ENCODE data around the gene KRTAP4-12. TPM values are rescaled to one million over a fixed set of nuclear protein-coding genes. Genes with fewer than 3 reads are reported as not detected.
"Not testable (repeated sequence)": the region's sequence is repeated elsewhere in the genome, so short reads cannot be mapped to it uniquely, and the experiment has no call there.

The KRTAP4-12 gene
- total RNA-seq, 1 donor from 2014 or later: not detected

- ATAC-seq (no peak), DNase-seq (ENCODE audit: missing footprints) (no peak)
- intact Hi-C loops (cut with DNase I): no loop called here
Measured at GRCh38 chr17:41133880-41134735, 10.1 kb upstream of the KRTAP4-12 start.

DNA sequence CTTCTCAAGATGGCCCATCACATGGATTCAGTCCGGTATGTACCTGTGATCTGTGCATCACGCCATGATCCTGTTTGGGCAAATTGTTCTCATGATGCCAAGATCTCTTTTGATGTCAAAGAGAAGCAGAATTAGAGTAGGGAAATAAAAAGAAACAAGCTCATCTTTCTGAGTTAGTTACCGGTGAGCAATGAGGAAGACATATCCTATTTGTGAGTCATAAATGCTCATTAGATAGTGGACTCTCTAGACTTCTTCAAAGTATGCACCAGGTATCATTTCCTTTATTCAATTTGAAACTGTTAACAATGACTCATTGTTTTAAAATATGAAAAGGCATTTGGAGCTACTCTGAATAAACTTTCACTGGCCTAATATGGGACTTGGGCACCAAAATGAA is 8.0 kb upstream of the KRTAP4-12 start:
- intact Hi-C loops (cut with DNase I): no loop called here
- ATAC-seq (no peak), DNase-seq (ENCODE audit: missing footprints) (no peak)

GRCh38 chr17:41127371-41127770 is 3.4 kb upstream of the KRTAP4-12 start:
- ATAC-seq (no peak), DNase-seq (ENCODE audit: missing footprints) (no peak)
- intact Hi-C loops (cut with DNase I): no loop called here

GRCh38 chr17:41126412-41126811 is 2.4 kb upstream of the KRTAP4-12 start:
- intact Hi-C loops (cut with DNase I): no loop called here
- ATAC-seq (no peak), DNase-seq (ENCODE audit: missing footprints) (no peak)

GRCh38 chr17:41125064-41125463 is 1.1 kb upstream of the KRTAP4-12 start:
- no peak for DNase-seq (ENCODE audit: missing footprints)
- no peak for ATAC-seq
- intact Hi-C loops (cut with DNase I): no loop called here

- ATAC-seq; DNase-seq (ENCODE audit: missing footprints); intact Hi-C loops (cut with DNase I): not testable (repeated sequence)
Measured at GRCh38 chr17:41123292-41123990, 541 bp downstream of the KRTAP4-12 start.

DNA sequence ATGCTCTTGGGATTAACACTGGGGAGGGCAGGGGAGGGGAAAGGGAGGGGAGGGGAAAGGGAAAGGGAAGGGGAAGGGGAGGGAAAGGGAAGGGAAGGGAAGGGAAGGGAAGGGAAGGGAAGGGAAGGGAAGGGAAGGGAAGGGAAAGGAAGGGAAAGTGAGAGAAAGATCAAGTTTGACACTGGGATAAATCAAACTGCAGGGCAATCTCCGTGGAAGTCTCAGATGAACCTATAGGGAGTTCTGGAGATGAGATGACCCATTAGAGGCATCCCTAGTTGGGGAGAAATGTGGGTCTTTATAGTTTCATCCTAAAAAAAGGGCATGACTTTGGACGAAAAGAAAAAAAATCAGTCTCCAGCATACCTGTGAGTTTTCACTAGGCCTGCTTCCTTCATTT is 2.2 kb downstream of the KRTAP4-12 start:
- intact Hi-C loops (cut with DNase I): no loop called here

GRCh38 chr17:41119696-41120690 is 4.0 kb downstream of the KRTAP4-12 start:
- ATAC-seq; intact Hi-C loops (cut with DNase I); DNase-seq (ENCODE audit: missing footprints): not testable (repeated sequence)

More for the DNA sequence above, 2.2 kb downstream of the KRTAP4-12 start:
- DNase-seq (ENCODE audit: missing footprints): no peak
- ATAC-seq: no peak

GRCh38 chr17:41118721-41119120 is 5.3 kb downstream of the KRTAP4-12 start:
- intact Hi-C loops (cut with DNase I): no loop called here
- ATAC-seq (no peak), DNase-seq (ENCODE audit: missing footprints) (no peak)

DNA sequence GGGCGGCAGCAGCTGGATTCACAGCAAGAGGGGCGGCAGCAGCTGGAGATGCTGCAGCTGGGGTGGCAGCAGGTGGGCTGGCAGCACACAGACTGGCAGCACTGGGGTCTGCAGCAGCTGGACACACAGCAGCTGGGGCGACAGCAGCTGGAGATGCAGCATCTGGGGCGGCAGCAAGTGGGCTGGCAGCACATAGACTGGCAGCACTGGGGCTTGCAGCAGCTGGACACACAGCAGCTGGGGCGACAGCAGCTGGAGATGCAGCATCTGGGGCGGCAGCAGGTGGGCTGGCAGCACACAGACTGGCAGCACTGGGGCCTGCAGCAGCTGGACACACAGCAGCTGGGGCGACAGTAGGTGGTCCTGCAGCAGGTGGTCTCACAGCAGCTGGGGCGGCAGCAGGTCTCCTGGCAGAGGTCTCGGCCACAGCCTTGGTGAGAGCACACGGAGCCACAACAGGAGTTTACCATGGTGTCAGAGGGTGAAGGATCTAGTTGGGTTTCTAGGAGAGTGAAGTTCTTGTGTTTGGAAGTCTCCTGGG is 6.1 kb downstream of the KRTAP4-12 start, which contains the start of gene KRTAP4-11:
Gene KRTAP4-11 (minus strand): TSS at position 528 of the 541 bp plus-strand sequence. CDS start 58 bp downstream, at position 470.
- ATAC-seq; DNase-seq (ENCODE audit: missing footprints); intact Hi-C loops (cut with DNase I): not testable (repeated sequence)

DNA sequence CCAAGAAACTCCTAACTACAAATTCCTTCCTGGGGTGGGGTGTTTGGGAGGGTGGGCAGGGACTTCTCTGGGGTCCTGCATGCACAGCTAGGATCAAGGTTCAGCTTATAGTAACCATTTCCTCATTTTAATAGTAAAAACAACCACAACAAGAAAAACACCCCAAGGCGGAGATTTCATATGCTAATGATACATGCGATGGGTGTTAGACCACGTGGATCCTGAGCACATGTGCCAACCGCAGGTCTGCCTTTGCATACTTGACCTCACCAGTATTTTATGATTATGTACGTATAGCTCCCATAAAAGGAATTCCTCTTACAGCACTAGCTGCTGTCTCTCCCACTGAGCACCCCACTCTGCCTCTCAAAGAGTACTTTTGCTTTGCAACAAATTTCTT is 7.7 kb downstream of the KRTAP4-12 start:
- intact Hi-C loops (cut with DNase I): no loop called here
- ATAC-seq (no peak), DNase-seq (ENCODE audit: missing footprints) (no peak)

DNA sequence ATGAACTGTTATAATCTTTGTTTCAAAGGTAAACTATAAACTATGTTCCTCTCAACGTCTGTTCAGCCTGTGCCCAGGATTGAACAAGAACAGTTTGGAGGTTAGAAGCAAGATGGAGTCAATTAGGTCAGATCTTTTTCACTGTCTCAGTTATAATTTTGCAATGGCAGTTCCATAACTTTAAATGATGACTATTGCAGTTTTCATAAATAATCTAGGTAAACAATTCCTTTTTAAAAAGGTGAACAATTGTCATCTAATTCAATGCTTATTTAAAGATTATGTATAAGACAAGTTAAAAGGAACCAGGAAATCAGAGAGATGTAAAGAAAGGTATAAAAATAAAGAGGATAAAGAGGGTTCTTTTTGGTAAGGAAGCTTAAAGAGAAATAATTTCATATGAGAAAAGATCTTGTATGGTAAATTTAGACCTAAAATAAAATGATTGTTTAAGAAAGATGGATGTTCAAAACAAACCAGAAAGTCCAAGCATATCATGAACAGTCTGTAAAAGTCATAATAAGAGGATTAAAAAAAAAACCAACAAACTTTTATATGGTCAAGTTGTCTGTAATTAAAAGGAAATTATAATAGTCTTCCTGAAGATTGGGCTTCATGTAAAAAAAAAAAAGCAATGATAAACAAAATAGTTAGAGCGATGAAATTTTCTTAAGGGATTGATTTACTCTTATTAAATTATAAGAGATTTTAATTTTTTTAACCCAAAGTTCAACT is 12.7 kb downstream of the KRTAP4-12 start:
- intact Hi-C loops (cut with DNase I): no loop called here
- ATAC-seq (no peak), DNase-seq (ENCODE audit: missing footprints) (no peak)

GRCh38 chr17:41108728-41109386 is 15.1 kb downstream of the KRTAP4-12 start:
- ATAC-seq; intact Hi-C loops (cut with DNase I); DNase-seq (ENCODE audit: missing footprints): not testable (repeated sequence)

GRCh38 chr17:41107941-41108450 is 16.0 kb downstream of the KRTAP4-12 start:
- intact Hi-C loops (cut with DNase I): no loop called here
- ATAC-seq (no peak), DNase-seq (ENCODE audit: missing footprints) (no peak)

GRCh38 chr17:41105347-41105746 is 18.6 kb downstream of the KRTAP4-12 start, which contains the start of gene KRTAP4-9:
TSS of gene KRTAP4-9 (plus strand) at chr17:41105389. CDS start at chr17:41105389, 0 bp downstream.
- intact Hi-C loops (cut with DNase I); DNase-seq (ENCODE audit: missing footprints); ATAC-seq: not testable (repeated sequence)

DNA sequence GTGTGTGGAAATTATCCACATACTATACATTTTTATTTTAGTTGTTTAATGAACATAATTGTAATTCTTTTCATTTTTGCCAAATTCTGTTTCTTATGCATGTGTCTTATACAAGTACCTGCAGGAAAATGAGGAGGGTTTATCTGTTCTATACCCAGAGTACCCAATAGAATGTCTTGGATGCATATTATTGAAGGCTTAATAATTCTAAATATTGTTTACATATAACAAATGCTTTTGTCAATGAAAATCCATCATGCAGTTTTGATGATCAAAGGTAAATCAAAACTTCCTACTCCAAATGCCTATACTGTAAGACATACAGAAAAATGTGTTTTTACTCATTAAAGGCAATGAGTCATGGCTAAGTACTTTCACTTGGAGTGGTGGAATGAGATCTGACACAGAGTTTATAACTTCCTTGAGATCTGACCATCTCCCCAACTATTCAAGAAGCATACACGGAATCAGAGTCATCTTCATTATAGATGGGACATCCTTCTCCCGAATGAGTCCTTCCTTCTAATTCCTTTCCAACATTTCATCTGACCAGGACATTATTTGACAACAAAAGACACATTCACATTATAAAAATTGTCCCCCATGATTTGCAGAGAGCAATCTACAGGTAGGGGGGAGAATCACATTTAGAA is 19.5 kb downstream of the KRTAP4-12 start:
- DNase-seq (ENCODE audit: missing footprints); ATAC-seq; intact Hi-C loops (cut with DNase I): not testable (repeated sequence)

Data from Right ventricle myocardium inferior (tissue), 1 donor.